ENCODE results near the gene AASS. TPM values are rescaled to one million over a fixed set of nuclear protein-coding genes. Genes with fewer than 3 reads are reported as not detected.
A peak's percentile ranks its signal among the peaks of the same experiment; 100 is the strongest.

Gene AASS
- total and polyA plus RNA-seq, 2 experiments from 2014 or later: 368 to 789 TPM

DNA sequence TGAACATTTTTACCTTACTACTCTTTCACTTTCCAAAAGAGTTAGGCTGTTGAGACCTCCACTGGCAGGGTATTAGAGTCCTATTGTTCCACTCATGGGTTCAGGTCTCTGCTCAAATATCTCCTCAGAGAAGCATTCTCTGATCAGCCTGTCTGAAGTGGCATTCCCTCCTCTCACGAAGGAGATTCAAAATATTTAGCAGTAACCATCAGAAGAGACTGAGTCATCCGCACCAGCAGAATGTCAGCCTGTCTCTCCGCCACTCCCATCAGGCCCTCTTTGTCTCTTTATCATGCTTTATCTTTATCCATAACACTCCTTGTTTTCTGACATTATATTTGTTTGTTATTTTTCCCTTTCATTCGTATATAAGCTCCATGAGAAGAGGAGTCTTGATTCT lies 79.1 kb downstream of the AASS start:
- Mint-ChIP-seq H3K4me1 (peaks cover 9% of the 10 kb centered on the region; the same call in 2 of the 3 replicates), H3K36me3 (ENCODE audit: low read depth) (peaks cover 16% of the 10 kb centered on the region), H3K9me3 (no peaks in the 10 kb centered on the region), H3K27ac (no peak overlapping the region), H3K4me3 (no peak overlapping the region), H3K27me3 (ENCODE audit: insufficient read depth, low read depth, poor library complexity) (peaks cover 2% of the 10 kb centered on the region)
- Histone ChIP-seq H3F3A (replicated peaks; ENCODE audit: low read depth) (no peaks in the 10 kb centered on the region), H3K4me1 (ENCODE audit: insufficient read depth) (no peaks in the 10 kb centered on the region), H3K4me3 (no peak overlapping the region), H4K20me1 (replicated peaks; ENCODE audit: insufficient read depth) (no peaks in the 10 kb centered on the region), H2AFZ (no peak overlapping the region), H3K36me3 (ENCODE audit: insufficient read depth) (peaks cover 17% of the 10 kb centered on the region; the same call in 1 of the 2 replicates), H3K79me2 (replicated peaks; ENCODE audit: insufficient read depth) (no peaks in the 10 kb centered on the region), H3K27ac (ENCODE audit: low read depth) (0 out of 2 replicates have a peak overlapping the region, but pooled peaks have one; percentile 34), H3K9me2 (ENCODE audit: insufficient read depth) (no peaks in the 10 kb centered on the region), H3K4me2 (no peak overlapping the region), H3K27me3 (ENCODE audit: insufficient read depth) (no peaks in the 10 kb centered on the region)
- TF ChIP-seq JUNB (IDR thresholded peaks at IDR 0.05; ENCODE audit: unreplicated experiment) (no peak), NANOG (IDR thresholded peaks at IDR 0.05; ENCODE audit: borderline replicate concordance) (no peak), POLR2AphosphoS5 (IDR thresholded peaks at IDR 0.05; ENCODE audit: low read depth) (no peak), CREB1 (CRISPR knock-in tag; IDR thresholded peaks at IDR 0.05; ENCODE audit: low read depth) (no peak), ZNF114 (CRISPR knock-in tag; IDR thresholded peaks at IDR 0.05) (no peak), EZH2phosphoT487 (IDR thresholded peaks at IDR 0.05; ENCODE audit: unreplicated experiment) (no peak), ZNF331 (CRISPR knock-in tag; IDR thresholded peaks at IDR 0.05; ENCODE audit: low read depth) (no peak)
- TF ChIP-seq, protein P1, sequence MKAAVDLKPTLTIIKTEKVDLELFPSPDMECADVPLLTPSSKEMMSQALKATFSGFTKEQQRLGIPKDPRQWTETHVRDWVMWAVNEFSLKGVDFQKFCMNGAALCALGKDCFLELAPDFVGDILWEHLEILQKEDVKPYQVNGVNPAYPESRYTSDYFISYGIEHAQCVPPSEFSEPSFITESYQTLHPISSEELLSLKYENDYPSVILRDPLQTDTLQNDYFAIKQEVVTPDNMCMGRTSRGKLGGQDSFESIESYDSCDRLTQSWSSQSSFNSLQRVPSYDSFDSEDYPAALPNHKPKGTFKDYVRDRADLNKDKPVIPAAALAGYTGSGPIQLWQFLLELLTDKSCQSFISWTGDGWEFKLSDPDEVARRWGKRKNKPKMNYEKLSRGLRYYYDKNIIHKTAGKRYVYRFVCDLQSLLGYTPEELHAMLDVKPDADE (IDR thresholded peaks at IDR 0.05): no peak
- TF ChIP-seq, protein P2, sequence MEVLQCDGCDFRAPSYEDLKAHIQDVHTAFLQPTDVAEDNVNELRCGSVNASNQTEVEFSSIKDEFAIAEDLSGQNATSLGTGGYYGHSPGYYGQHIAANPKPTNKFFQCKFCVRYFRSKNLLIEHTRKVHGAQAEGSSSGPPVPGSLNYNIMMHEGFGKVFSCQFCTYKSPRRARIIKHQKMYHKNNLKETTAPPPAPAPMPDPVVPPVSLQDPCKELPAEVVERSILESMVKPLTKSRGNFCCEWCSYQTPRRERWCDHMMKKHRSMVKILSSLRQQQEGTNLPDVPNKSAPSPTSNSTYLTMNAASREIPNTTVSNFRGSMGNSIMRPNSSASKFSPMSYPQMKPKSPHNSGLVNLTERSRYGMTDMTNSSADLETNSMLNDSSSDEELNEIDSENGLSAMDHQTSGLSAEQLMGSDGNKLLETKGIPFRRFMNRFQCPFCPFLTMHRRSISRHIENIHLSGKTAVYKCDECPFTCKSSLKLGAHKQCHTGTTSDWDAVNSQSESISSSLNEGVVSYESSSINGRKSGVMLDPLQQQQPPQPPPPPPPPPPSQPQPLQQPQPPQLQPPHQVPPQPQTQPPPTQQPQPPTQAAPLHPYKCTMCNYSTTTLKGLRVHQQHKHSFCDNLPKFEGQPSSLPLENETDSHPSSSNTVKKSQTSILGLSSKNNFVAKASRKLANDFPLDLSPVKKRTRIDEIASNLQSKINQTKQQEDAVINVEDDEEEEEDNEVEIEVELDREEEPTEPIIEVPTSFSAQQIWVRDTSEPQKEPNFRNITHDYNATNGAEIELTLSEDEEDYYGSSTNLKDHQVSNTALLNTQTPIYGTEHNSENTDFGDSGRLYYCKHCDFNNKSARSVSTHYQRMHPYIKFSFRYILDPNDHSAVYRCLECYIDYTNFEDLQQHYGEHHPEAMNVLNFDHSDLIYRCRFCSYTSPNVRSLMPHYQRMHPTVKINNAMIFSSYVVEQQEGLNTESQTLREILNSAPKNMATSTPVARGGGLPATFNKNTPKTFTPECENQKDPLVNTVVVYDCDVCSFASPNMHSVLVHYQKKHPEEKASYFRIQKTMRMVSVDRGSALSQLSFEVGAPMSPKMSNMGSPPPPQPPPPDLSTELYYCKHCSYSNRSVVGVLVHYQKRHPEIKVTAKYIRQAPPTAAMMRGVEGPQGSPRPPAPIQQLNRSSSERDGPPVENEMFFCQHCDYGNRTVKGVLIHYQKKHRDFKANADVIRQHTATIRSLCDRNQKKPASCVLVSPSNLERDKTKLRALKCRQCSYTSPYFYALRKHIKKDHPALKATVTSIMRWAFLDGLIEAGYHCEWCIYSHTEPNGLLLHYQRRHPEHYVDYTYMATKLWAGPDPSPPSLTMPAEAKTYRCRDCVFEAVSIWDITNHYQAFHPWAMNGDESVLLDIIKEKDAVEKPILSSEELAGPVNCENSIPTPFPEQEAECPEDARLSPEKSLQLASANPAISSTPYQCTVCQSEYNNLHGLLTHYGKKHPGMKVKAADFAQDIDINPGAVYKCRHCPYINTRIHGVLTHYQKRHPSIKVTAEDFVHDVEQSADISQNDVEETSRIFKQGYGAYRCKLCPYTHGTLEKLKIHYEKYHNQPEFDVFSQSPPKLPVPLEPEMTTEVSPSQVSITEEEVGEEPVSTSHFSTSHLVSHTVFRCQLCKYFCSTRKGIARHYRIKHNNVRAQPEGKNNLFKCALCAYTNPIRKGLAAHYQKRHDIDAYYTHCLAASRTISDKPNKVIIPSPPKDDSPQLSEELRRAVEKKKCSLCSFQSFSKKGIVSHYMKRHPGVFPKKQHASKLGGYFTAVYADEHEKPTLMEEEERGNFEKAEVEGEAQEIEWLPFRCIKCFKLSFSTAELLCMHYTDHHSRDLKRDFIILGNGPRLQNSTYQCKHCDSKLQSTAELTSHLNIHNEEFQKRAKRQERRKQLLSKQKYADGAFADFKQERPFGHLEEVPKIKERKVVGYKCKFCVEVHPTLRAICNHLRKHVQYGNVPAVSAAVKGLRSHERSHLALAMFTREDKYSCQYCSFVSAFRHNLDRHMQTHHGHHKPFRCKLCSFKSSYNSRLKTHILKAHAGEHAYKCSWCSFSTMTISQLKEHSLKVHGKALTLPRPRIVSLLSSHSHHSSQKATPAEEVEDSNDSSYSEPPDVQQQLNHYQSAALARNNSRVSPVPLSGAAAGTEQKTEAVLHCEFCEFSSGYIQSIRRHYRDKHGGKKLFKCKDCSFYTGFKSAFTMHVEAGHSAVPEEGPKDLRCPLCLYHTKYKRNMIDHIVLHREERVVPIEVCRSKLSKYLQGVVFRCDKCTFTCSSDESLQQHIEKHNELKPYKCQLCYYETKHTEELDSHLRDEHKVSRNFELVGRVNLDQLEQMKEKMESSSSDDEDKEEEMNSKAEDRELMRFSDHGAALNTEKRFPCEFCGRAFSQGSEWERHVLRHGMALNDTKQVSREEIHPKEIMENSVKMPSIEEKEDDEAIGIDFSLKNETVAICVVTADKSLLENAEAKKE (CRISPR knock-in tag; IDR thresholded peaks at IDR 0.05): no peak
- TF ChIP-seq, protein P3, sequence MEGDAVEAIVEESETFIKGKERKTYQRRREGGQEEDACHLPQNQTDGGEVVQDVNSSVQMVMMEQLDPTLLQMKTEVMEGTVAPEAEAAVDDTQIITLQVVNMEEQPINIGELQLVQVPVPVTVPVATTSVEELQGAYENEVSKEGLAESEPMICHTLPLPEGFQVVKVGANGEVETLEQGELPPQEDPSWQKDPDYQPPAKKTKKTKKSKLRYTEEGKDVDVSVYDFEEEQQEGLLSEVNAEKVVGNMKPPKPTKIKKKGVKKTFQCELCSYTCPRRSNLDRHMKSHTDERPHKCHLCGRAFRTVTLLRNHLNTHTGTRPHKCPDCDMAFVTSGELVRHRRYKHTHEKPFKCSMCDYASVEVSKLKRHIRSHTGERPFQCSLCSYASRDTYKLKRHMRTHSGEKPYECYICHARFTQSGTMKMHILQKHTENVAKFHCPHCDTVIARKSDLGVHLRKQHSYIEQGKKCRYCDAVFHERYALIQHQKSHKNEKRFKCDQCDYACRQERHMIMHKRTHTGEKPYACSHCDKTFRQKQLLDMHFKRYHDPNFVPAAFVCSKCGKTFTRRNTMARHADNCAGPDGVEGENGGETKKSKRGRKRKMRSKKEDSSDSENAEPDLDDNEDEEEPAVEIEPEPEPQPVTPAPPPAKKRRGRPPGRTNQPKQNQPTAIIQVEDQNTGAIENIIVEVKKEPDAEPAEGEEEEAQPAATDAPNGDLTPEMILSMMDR (conservative IDR thresholded peaks at IDR 0.05; ENCODE audit: low read depth in 2 of 2): no peak
- DNase-seq (ENCODE audit: low spot score) (no peak), ATAC-seq (no peak)

Measured in GM23338 (cell line).